NCI-H1092 treated with DMSO at 0.1 percent for 48 hours (cell line): Measurements from ENCODE around the gene TTPAL.
"Not testable (repeated sequence)": the region's sequence is repeated elsewhere in the genome, so short reads cannot be mapped to it uniquely, and the experiment has no call there.

Source experiments
- DNase-seq: peaks from one replicate; lab custom pipeline; 2025; lab: John Stamatoyannopoulos, UW

Gene TTPAL

GRCh38 chr20:44468044-44468782 lies 7.5 kb upstream of the TTPAL start:
- DNase-seq: no peak

GRCh38 chr20:44470327-44470726 lies 5.3 kb upstream of the TTPAL start:
- no peak for DNase-seq

GRCh38 chr20:44471481-44471882 lies 4.2 kb upstream of the TTPAL start:
- DNase-seq: no peak

- DNase-seq: not testable (repeated sequence)
Observed at GRCh38 chr20:44472283-44472682, 3.4 kb upstream of the TTPAL start.

- no peak for DNase-seq
Observed at GRCh38 chr20:44475372-44475693, 341 bp upstream of the TTPAL start.

GRCh38 chr20:44477151-44477550 lies 1.5 kb downstream of the TTPAL start:
- no peak for DNase-seq

GRCh38 chr20:44478206-44478605 lies 2.5 kb downstream of the TTPAL start:
- DNase-seq: no peak

- DNase-seq: no peak
Observed at GRCh38 chr20:44479643-44480042, 4.0 kb downstream of the TTPAL start.

- no peak for DNase-seq
Observed at GRCh38 chr20:44480097-44480496, 4.4 kb downstream of the TTPAL start.

- no peak for DNase-seq
Observed at GRCh38 chr20:44481719-44482416, 6.2 kb downstream of the TTPAL start.

- no peak for DNase-seq
Observed at GRCh38 chr20:44483112-44483511, 7.4 kb downstream of the TTPAL start.

GRCh38 chr20:44485078-44485829 lies 9.6 kb downstream of the TTPAL start:
- no peak for DNase-seq

GRCh38 chr20:44485830-44486198 lies 10.1 kb downstream of the TTPAL start:
- DNase-seq: no peak

GRCh38 chr20:44488551-44488950 lies 12.9 kb downstream of the TTPAL start:
- no peak for DNase-seq

- no peak for DNase-seq
Observed at GRCh38 chr20:44489223-44489622, 13.5 kb downstream of the TTPAL start.

- no peak for DNase-seq
Observed at GRCh38 chr20:44489931-44490330, 14.3 kb downstream of the TTPAL start.

GRCh38 chr20:44491635-44492395 lies 16.1 kb downstream of the TTPAL start:
- DNase-seq: no peak

- no peak for DNase-seq
Observed at GRCh38 chr20:44494266-44494665, 18.6 kb downstream of the TTPAL start.

GRCh38 chr20:44494681-44495080 lies 19.0 kb downstream of the TTPAL start:
- no peak for DNase-seq

GRCh38 chr20:44495257-44495656 lies 19.6 kb downstream of the TTPAL start:
- no peak for DNase-seq

- no peak for DNase-seq
Observed at GRCh38 chr20:44495802-44496481, 20.3 kb downstream of the TTPAL start.

GRCh38 chr20:44496976-44497375 lies 21.3 kb downstream of the TTPAL start:
- no peak for DNase-seq
